GM21528 (cell line): Measurements from ENCODE around the gene PTPRG.
A peak's percentile ranks its signal among the peaks of the same experiment; 100 is the strongest.

Source experiments
- ATAC-seq: cut with Tn5 transposase; IDR thresholded peaks from one replicate; pipeline ENCODE4 v1.9.1; 2021; ENCODE audit warnings: mild to moderate bottlenecking, moderate library complexity; ENCODE audit not compliant: unreplicated experiment, low FRiP score

PTPRG gene

DNA sequence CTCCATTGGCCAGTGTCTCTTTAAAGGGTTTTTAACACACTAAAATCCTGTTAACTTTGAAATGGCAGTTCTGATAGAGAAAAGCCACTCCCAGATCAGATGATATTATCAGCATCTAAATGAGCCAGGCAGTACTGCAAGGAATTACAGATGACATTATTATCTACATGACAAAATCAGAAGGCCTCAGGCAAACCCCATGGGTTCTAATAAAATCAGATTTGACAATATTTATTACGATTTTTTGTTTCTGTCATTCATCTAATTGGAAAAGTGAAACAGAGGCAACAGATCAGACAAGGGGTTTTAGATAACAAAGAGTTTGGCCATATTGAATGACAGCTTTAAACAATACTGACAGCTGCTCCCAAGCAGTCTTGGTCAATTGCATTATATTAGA, 699.3 kb downstream of the PTPRG start:
- no peak for ATAC-seq

- ATAC-seq: no peak
These were observed 699.8 kb downstream of the PTPRG start for GRCh38 chr3:62261121-62261520.

GRCh38 chr3:62261736-62262135, 700.4 kb downstream of the PTPRG start:
- no peak for ATAC-seq

DNA sequence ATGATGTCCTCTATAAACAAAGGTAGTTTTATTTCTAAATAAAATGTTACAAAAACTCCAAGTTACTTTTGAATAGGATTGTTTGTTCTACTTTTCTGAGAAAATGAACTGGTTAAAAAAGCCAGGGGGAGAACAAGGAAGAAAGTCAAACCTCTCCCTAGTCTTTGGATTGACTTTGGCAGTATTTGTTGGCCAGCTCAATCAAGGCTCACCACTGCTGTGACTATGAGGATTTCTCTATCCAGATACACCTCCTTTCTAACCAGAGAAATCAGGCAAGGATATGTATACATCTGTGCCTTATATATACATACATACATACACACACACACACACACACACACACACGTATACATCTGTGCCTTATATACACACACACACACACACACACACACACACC, 704.2 kb downstream of the PTPRG start:
- no peak for ATAC-seq

DNA sequence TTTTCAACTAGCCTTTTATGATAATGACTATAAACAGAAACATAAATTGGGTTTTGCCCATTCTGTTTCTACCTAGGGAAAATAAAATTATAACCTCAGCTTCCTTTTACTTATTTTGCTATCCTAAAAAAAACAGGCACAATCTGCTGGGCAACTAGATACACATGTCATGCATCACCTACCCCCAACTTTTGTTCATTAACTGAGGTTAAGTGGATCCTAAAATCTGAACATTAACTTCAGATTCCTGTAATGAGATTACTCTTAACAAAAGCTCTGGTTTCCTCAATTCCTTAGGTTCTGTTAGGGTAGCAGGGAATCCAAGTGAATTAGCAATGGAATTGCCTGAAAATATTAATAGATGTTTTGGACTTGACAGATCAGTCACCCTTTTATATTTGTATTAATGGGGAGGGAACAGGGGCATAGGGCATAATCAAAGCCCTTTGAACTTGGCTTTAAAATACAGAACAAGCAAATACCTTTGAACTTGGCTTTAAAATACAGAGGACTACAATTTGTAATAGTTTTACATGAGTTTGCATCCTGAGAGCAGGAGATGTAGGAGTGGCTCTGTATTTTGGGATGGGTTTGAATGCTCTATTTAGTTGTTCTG, 705.4 kb downstream of the PTPRG start:
- ATAC-seq: no peak

DNA sequence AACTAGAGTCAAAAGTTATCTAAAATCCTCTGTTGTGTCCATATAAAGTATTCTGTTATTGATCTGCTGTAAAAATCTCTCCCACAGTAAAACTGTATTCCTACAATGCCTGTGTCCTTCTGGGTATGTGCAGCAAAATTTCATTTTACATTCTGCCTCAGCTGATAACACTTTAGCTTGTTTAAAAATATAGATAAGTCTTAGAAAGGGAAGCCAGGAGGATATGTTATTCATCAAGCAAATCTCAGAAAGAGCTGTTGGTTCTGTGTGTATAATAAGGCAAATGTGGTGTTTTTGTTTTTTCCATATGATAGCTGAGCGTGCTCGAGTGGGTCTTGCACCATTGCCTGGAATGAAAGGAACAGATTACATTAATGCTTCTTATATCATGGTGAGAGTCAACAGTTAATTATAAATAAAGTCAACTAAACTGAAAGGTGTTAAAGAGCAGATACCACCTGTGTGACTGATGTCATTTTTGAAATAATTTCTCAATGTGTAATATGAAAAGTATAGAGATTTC, 715.3 kb downstream of the PTPRG start:
- ATAC-seq: no peak

GRCh38 chr3:62277450-62277849, 716.1 kb downstream of the PTPRG start:
- no peak for ATAC-seq

DNA sequence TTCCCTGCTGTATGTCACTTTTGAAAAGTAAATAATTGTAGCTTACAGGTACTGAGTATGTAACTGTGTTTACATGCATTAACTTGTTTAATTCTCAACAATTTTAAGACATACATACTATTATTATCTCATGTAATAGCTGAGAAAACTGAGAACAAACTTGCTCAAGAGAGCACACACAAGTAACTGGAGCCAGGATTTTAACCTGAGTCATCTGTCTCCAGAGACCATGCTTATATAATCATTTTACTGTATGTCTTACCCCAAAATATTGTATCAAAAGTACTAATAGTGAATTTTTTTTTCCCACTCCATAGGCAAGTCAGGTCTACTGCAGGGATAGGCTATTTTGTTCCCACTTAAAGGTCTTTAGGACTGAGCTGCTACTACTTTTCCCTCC, 716.6 kb downstream of the PTPRG start:
- ATAC-seq: no peak

GRCh38 chr3:62281726-62282125, 720.4 kb downstream of the PTPRG start:
- no peak for ATAC-seq

DNA sequence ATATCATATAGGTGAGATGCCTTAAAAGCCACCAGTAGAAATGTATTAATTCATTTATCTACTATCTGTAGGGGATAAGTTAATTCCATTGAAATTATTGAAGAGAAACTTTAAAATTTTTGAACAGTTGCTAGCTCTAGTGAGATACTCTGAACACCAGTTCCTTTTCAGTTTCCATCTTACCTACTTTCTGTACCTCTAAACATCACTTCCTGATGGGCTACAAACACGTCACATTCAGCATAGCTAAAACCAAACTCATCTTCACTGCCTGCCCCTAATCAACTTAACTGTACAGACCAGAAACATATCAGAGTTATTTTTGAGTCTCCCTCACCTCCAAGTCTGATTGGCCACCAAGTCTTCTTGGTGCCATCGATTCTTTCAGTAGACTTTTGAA, 723.1 kb downstream of the PTPRG start:
- ATAC-seq: no peak

DNA sequence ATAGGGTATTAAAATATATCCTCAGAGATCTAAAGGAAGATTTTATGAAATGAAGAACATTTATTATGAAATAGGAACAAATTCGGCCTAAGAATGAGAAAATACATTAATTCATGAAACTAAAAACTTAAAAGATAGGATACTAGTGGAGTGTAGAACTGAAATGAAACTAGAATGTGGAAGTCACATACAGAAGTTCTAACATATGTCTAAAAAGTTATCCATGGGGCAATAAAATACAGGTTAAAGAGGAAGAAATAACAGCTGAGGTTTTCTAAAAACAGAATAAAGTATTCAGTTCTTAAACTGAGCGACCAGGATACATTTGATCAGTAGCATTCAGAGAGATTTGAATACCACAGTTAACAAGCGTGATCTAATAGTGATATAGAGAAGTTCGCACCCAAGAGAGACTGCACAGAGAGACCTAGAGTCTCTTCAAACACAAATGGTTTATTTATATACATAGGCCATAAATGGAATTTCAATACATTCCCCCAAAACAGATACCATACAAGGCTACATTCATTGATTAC, 726.1 kb downstream of the PTPRG start:
- ATAC-seq: no peak

DNA sequence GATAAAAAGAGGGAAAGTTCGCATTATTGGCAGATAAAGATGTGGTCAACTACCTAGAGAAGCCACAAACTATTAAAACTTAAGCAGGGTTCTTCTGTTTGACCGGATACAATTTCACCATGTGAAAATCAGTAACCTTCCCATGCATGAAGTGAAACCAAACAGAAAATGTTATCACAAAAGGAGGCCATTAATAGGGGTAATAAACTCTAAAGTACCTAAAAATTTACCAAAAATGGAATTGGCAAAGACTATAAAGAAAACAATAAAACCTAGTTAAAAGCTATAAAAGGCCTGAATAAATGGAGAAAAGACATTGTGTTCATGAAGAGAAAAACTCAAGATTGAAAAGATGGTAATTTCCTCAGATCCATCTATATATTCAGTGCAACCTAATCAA, 728.6 kb downstream of the PTPRG start:
- ATAC-seq: no peak

DNA sequence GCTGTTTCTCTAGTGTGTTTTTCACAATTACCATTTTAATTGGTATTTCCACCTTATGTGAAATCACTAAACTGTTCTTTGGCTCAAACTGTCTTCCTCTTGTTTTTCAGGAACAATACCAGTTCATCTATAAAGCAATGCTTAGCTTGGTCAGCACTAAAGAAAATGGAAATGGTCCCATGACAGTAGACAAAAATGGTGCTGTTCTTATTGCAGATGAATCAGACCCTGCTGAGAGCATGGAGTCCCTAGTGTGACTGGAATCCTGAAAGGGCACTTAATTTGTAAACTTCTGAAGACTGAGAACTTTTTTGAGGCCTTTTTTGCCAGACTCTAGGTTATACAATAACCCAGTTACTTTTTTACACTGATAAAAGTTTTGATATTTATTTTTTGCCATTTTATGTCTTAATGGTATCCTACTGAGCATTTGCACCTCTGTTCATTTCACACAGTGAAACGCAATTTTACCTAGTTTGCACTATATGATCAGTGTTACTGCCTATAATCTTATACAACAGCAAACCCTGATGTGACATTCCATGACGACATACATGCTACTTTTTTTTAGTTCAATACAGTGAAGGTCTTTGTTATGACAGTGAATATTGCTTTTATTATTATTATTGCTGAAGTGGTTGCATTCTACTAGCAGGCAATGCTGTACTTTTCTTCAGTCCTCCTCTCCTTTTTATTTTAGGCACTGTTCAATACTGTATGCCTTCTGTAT, 731.8 kb downstream of the PTPRG start:
- no peak for ATAC-seq

GRCh38 chr3:62295571-62295970, 734.2 kb downstream of the PTPRG start:
- no peak for ATAC-seq

GRCh38 chr3:62300617-62301016, 739.2 kb downstream of the PTPRG start:
- no peak for ATAC-seq

GRCh38 chr3:62312201-62312600, 750.8 kb downstream of the PTPRG start:
- ATAC-seq: no peak

DNA sequence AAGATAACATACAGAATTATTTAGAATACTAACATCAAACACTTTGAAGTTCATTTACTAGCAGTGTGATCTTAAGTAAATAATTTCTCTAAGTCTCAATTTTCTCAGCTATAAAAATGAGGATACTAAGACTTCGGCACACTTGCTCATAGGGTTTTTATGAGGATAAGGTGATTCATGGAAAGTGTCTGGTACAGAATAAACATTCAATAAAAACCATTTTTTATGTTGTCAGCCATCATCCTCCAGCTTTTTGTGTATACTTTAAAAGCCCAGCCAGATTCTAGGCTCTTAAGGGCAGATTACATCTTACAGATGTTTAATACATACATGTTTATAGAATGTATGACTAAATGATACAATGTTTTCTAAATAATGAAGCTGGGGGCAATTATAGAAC, 755.2 kb downstream of the PTPRG start:
- no peak for ATAC-seq

DNA sequence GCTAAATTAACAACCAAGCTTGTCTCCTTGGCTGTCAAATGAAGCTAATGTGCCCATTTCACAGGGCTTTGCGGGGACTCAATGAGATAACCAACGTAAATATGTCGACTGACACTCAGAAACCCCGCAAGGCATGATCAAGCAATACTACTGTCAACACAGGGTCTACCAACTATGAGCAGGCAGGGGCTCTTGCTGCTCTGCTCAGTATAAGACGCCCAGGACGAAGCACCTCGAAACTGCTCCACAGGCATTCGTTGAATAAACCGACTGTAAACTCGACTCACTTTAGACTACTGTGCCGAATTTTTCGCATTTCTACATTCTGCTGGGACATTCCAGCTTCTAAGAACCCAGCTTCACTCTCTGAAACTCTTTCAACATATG, 757.0 kb downstream of the PTPRG start:
- no peak for ATAC-seq

DNA sequence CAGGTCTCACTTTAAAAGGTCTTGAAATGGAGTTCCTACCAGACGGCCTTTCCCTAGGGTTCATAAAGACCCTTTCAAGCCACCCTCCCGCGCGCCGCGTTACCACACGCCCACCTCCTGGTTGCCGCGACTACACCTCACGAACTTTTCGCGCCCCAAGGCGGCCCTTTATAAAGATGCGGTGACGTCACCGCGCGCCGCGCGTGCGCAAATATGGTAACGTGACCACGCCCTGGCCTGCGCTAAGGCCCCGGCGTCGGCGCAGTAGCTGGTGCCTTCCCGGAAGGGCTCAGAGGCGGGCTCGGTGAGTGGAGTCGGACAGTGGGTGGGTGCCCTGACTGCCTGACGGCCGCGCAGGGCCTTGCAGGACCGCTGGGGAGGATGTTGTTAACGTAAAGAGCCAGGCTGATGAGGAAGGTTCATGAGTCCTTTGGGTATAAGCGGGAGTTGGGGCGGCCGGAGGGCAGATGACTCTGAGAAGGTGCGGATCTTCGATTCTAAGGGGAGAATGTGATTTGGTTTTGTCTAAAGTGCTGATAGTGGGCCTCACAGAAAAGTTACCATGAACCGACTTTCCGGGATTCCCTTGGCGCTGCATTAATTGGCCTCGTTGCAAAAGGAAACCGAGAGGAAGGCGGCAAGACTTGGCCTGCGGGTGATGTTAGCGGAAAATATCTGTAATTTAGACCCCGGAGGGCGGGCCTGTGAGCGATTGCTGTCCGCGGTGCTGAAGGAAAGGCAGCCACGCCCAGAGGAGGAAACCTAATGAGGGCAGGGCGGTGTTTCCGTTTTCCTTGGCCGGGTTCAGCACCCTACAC, 757.6 kb downstream of the PTPRG start:
- peak; percentile 92 for ATAC-seq

DNA sequence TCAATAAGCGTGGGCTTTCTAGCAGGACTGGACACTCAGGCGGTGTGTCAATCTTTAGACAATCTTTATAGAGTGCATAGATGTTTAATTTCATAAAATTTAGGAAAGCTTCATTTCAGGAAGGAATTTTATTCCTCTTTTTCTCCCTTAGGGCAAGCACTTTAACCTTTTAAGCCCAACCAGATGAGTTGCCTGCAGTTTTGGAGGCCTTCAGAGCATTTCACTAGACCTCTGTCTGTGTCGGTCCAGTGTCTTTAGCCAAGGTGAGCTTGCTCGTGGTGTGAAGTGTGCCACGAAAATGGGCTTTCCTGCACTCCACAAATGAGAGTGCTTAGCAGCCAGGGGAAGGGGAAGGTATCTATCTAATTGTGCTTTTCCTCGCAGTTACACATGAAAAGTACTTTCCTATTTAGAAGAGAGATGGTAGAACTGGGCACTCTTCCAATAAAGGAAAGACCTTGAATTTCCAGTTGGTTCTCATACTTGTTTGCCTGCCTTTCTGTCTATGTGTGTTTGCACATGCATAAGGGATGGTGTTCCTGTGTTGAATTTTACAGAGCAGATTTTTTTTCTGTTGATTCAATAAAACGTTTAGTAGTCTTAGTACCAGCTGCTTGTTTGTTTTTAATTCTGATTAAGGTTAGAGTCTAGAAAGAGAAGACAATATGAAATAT, 758.3 kb downstream of the PTPRG start:
- ATAC-seq: no peak

GRCh38 chr3:62323241-62323640, 761.9 kb downstream of the PTPRG start:
- no peak for ATAC-seq
